Ecto neural progenitor cell (in vitro differentiated cells): ENCODE data around the gene AGT.
"Not testable (repeated sequence)": the region's sequence is repeated elsewhere in the genome, so short reads cannot be mapped to it uniquely, and the experiment has no call there.

ENCODE experiments used
- DNase-seq: peaks from one replicate; pipeline ENCODE4 v3.0.0-alpha.2; 2018; ENCODE audit warnings: low spot score

Gene AGT

DNA sequence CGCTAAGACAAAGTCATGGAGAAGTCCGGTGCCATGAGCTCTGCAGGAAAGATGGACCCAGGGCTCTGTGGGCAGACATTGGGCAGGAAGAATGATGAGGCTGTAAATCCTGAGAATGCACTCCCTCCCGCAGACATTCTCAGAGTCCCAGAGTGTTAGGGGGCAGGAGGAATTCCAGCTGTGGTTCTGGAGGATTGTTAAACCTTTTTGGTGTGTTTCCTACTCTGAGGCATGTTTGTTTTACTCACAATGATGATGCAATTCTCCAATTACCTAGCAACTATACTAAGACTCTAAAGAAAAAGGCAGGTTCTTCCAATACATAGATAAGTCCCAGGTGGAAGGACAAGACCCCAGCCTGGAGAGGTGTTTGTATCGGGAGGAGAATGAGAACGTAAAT is 30.5 kb upstream of the AGT start:
- DNase-seq = no peak

DNA sequence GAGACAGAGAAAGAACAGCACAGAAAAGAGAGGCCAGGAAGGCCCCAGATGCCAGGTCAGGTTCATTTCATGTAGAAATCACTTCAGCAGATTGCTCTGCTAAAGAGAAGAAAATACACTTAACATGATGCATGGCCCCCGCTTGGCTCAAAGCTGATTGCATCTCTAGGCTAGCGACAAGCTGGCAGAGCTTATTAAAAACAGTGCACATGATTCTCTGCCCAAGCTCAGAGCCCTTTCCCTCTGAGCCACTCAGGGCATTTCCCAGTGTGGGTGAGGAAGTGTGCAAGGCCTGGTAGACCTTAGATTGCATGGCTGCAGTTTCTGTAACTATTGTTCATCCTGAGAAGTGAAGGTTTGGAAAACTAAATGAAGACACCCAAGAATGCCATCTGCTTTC is 30.0 kb upstream of the AGT start:
- no peak for DNase-seq

DNA sequence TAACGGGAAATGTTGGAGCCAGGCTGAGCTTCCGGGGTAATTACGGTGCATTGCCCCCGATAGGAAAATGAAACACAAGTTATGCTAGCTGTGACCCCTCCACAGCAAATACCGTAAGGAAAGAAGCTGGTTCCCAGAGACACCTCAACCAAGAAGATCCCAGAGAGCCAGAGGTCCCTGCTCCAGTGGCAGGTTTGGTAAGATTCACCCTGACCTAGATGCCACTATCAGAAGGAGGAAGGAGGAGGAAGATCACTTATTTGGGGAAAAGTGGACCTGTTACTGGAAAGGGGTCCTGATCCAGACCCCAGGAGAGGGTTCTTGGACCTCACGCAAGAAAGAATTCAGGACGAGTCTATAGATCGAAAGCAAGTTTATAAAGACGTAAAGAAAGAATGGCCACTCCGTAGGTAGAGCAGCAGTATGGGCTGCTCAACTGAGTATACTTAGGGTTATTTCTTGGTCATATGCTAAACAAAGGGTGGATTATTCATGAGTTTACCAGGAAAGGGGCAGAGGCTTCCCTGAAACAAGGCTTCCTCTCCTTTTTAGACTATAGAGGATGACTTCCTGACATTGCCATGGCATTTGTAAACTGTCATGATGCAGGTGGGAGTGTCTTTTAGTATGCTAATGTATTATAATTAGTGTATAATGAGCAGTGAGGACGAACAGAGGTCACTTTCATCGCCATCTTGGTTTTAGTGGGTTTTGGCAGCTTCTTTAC is 25.8 kb upstream of the AGT start:
- DNase-seq = no peak

DNA sequence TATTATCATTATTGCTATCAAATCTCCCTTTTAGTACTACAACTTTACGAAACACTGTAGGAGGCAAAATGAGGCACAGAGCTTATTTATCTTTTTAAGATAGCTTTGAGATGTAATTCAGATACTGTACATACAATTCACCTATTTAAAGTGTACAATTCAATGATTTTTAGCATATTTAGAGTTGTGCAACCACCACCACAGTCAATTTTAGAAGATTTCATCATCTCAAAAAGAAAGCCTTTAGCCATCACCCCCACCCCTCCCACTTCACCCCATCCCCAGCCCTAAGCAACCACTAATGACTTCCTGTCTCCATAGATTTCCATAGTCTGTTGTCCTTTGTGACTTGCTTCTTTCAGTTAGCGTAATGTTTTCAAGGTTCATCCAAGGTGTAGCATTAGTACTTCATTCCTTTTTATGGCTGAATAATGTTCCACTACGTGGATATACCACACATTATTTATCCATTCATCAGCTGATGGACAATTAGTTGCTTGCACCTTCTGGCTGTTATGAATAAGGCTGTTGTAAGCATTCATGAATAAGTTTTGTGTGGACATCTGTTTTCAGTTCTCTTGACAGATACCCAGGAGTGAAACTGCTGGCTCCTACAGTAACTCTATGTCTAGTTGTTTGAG is 23.8 kb upstream of the AGT start:
- DNase-seq = no peak

DNA sequence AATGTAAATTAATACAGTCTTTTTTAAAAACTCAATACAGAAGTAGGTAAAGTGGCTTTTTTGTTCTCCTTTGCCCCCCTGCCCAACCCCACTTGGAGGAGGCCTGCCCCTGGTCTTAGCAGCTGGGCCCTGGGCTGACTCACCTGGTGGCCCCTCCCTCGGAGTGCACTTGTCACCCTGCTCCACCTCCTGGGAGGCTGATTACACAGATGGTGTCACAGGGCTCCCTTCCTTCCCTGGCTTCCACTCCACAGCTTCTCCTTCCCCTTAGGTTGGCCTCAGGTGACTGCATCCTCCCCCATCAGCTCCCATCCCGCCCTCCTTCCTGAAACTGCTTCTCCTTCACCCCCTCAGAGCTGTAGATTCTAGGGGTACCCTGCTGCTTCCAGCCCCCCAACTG is 21.5 kb upstream of the AGT start:
- DNase-seq = no peak

DNA sequence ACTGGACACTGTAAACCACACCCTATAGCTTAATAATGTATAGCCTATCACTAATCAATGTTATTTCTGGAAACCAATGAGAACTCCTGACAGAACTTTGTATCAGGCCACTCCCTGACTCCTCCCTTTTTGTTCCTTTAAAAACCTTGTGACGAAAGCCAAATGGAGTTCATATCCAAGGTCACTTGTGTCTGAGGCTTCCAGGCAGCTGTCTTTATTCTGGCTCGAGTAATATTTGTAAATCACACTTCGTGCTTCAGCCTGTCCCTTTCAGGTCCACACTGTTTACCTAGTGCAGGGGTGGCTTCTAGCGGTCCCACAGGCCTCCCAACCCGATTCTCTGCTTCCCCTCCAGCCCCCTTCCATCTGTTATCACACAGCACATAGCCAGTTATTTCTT is 17.1 kb upstream of the AGT start:
- DNase-seq = no peak

DNA sequence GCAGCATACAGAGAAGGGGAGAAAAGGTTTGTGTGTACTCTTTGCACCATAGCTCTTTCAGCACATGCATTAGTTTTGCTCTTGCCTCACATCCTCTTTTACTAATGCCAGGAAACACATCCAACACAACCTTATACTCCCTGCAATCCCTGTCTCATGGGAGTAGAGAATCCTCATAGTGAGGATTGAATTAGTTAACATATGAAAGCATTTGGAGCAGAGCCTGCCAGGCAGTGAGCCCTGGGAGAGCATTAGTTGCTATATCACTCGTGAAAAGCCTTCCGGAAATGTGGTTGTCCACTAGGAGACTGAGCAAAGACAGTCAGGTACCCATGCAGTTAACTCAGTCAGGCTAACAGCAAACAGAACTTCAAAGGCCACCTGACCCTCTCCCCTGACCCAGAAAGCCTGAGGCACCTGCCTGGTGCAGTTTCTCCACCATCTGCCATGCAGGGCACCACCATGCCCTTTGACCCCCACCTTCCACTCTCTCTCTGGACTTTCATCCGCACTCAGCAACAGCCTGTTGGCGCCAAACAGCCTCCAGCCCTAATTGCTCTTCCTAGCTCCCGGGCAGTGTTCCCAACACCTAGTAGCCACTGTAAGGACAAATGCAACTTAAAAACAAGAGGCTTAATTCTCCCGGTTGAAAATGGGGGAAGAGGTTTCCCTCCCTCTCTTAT is 14.9 kb upstream of the AGT start:
- DNase-seq = no peak

DNA sequence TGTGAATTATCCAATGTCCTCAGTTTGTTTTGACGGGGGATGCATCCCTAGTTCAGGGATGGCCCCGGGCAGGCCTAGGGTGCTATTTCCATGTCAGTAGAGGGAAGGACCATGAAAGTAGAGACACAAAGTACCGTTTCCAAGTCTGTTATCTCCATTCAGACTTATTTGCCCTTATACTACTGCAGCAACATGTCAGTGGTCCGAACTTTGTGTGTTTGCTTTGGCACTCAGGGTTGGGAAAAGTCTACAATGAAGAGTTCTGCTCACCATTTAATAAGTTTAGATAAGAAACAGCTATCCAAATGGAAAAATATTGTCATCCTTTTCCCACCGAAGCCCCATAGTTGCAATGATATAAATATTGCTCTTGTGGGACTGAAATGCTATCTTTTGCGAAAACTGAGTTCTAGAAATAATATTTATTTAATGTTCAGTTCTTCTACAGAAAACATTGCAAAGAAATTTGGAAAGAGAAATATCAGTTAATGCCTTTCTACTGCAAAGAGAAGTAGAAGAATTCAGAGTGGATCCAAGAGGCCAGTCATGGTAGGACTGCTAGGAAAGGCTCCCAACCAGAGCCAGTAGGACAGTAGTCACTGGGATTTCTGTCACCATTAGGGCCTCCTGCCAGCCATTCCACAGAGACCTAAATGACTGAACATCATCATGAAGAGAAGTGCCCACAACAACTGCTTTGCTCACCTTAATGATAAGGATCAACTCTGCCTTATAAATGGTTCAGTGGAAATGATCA is 11.5 kb upstream of the AGT start:
- DNase-seq = no peak

DNA sequence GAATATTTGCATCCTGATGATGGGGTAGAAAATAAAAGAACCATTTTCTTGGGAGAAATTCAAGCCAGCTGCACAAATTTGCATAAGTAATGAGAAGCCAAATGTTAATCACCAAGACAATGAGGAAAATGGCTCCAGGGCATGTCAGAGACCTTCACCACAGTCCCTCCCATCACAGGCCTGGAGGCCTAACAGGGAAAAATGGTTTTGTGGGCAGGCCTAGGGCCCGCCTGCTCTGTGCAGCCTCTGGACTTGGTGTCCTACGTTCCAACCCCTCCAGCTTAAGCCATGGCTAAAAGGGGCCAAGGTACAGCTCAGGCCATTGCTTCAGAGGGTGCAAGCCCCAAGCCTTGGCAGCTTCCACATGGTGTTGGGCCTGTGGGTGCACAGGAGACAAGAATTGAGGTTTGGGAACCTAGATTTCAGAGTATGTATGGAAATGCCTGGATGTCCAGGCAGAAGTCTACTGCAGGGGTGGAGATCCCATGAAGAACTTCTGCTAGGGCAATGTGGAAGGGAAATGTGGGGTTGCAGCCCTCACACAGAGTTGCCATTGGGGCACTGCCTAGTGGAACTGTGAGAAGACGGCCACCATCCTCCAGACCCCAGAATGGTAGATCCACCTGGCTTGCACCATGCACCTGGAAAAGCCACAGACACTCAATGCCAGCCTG is 8.1 kb upstream of the AGT start:
- not testable (repeated sequence) for DNase-seq

DNA sequence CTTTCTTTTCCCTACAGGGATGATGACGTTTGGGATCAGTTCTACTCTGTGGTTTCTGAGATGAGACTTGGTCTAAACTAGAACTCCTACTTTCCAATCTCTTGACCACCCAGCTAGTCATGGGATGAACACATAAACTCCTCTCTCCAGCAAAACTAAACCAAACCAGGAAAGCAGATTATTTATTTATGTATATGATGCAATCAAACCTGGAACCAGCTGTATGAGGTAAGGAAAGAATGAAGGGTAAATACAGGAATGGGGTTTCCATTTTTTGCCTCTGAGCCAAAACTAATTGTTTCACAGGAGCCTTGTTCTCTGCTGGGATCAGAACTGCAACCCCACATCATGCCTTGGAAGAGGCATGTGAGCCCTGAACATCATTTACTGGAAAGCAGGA is 3.3 kb upstream of the AGT start:
- no peak for DNase-seq

DNA sequence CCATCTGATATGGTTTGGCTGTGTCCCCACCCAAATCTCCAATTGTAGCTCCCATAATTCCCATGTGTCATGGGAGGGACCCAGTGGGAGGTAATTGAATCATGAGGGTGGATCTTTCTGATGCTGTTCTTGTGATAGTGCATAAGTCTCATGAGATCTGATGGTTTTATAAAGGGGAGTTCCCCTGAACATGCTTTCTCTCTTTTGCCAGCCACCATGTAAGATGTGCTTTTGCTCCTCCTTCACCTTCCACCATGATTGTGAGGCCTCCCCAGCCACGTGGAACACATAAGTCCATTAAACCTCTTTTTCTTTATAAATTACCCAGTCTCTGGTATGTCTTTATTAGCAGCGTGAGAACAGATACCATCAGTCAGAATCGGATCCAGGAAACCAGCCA is 2.5 kb upstream of the AGT start:
- DNase-seq = not testable (repeated sequence)

DNA sequence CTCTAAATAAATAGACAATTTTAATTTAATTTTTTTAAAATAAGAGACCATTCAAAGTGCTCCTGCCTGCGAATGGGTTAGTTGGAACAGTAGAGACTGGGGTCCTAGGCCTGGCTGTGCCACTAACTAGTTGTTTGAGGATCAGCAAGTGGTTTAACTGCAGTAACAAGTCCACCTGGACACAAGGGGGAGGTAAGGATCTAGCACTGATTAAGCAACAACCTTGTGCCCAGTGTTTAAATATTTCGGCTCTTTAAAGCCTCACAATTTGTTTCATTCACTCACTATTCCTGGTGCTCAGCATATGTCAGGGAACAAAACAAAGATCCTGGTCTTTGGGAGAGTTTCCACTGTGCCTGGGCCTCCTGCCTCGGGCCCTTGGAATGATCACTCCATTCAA is 1.6 kb upstream of the AGT start:
- DNase-seq = no peak

DNA sequence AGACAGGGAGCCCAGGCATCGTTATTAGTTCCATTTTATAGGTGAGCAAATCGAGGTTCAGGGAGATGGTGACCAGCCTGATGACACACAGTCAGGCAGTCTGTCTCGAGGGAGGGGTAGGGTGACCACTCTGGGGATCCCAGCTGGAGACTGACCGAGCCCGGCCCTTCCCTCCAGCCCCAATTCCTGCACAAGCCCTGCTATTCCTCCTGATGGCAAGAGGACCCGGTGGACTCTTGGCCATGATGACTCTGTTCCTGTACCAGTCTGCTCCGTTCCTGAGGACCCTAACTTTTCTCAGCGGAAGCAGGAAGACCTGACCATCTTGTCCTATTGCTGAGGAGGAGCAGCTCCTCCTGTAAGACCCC is 391 bp downstream of the AGT start:
- DNase-seq = no peak

DNA sequence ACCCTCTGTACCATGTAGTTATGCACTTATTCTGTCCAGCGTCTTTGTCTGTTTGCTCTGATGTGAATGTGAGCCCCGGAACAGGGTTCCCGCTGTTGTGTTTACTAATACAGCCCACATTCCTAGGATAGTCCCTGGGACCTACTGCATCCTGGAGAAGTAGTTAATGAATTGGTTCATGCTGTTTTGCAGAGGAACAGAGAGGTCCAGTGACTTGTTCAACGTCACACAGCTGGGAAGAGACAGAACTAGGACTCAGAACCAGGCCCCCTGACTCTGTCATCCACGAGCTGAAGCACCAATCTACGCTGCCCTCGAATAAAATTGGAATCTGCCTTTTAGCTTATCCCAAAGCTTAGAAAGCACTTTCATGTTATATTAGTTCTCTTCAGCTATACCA is 784 bp downstream of the AGT start:
- no peak for DNase-seq

DNA sequence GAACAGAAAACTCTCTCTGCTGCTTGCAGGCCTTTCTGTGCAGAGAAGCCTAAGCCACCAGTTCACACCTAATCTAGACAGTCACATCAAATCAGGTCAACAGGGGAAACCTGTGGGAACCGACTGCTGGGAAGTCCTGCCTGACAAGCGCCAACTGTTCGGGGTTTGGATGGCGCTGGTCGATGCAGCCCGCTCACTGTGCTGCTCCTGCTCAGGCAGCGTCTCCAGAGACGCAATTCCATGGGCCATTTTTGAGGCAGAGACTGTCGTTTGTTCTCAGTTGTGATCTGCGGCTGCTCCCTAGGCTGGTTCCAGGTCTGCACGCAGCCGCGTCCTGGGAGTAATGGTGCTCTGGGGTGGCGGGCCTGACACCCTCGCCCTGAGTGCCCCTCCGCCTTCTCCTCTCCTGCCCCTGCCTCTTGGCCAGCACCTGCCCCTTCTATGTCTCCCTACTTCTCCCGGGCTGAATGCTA is 1.4 kb downstream of the AGT start:
- no peak for DNase-seq

DNA sequence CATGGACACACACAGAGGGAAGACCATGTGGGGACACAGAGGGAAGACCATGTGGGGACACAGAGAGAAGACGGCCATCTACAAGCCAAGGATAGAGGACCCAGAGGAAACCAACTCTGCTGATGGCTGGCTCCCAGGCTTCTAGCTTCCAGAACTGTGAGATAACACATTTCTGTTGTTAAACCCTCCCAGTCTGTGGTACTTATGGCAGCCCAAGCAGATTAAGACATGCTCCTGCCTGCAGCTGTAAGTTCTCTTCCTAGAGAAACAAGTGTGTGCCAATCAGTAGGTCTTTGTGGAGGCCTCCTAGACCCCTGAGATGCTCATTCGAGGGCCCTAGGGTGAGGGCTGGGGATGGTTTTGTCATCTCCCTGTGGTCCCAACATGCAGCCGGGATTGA is 2.7 kb downstream of the AGT start:
- no peak for DNase-seq

DNA sequence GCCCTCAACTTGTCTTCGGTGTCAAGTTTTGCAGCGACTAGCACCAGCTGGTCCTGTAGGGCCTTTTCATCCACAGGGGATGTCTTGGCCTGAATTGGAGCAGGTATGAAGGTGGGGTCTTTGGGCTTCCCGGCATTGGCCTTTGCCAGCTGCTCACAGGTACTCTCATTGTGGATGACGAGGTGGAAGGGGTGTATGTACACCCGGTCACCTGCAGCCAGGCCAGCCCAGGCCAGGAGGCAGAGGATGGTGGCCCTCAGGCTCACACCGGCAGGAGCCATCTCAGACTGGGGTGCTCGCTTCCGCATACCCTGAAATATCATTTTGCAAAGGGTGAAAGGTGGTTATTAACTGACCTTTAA is 3.4 kb downstream of the AGT start:
- DNase-seq = no peak

DNA sequence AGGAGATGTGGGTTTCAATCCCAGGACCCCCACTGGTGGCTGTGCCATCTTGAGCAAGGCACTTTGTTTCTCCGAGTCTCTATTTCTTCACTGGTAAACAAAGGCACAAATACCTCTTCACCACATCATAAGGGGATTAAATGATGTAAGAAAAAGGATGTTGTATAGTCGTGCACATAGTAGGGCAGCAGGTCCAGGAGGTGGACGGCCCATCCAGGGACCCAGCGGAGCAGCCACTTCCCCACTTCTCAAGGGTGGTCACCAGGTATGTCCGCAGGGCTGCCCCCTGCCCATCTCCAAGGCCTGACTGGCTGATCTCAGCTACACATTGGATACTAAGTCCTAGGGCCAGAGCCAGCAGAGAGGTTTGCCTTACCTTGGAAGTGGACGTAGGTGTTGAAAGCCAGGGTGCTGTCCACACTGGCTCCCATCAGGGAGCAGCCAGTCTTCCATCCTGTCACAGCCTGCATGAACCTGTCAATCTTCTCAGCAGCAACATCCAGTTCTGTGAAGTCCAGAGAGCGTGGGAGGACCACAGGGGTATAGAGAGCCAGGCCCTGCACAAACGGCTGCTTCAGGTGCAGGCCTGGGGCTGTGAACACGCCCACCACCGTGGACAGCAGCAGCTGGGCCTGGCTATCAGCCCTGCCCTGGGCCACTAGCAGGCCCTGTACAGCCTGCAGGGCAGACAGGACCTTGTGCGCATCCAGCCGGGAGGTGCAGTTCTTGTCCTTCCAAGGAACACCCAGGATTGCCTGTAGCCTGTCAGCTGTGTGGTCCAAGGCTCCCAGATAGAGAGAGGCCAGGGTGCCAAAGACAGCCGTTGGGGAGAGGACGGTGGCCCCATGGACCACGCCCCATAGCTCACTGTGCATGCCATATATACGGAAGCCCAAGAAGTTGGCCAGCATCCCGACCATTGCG is 4.0 kb downstream of the AGT start:
- DNase-seq = no peak

DNA sequence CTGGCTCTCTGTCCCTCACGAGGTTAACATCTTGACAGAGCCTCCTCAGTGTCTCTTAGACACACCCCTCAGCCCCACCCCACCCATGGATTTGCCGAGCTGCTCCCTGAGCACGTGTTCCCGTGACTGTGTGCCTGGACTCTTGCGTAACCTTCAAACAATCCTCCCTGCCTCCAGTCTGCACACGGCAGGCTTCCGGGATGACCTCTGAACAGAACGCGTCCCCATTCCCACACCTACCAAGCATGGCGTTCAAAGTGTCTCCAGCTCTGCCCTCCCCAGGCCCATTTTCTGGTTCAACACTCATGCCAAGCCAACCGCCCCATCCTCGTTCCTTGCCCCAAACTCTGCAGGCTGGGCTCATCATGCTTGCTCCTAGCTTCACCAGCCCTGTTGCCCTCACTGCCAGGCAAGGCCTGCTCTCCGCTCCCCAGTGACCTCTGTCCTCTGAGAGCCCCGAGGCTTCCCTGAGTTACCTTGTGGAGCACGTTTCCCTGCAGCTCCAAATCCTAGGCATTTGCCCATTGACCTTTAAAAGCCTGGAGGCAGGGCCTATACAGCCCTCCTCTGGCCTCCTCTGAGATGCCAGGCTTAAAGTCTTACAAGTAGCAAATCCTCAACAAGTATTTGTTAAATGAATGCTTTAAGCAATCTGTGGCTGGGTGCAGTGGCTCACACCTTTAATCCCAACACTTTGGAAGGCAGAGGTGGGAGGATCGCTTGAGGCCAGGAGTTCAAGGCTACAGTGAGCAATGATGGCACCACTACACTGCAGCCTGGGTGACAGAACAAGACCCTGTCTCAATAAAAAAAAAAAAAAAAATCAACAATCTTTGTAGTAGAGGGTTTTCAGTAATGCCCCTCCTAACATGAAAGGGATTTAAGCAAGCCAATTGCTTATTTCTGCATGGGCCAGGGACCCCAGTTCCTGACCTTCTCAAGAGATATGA is 5.0 kb downstream of the AGT start:
- DNase-seq = no peak
